Left renal cortex interstitium (tissue), 4 donors: Measurements from ENCODE around the gene C16orf96. TPM values are rescaled to one million over a fixed set of nuclear protein-coding genes. Genes with fewer than 3 reads are reported as not detected.

Experiments
- DNase-seq, 4 donors: peaks; one replicate each; pipeline ENCODE4 v3.0.0-alpha.2; 2013; ENCODE audit warnings: low read depth in 4 of 4, low spot score in 2 of 4, missing footprints in 1 of 4
- polyA plus RNA-seq, 4 donors: library from polyadenylated mRNA; unstranded; fragments of 120-200 nt; gene quantifications; one replicate each; pipeline ENCODE4 v1.2.1, GENCODE V29; 2013; ENCODE audit not compliant: insufficient read length in 4 of 4

Gene C16orf96
- polyA plus RNA-seq, 4 donors, result 0.23 to 0.43 (median 0.31) TPM

GRCh38 chr16:4597174-4597573, 41.0 kb downstream of the C16orf96 start:
- no peak for DNase-seq

GRCh38 chr16:4599037-4599436, 42.9 kb downstream of the C16orf96 start:
- DNase-seq, result no peak

GRCh38 chr16:4599545-4599944, 43.4 kb downstream of the C16orf96 start:
- no peak for DNase-seq

- DNase-seq, result no peak
Observed at GRCh38 chr16:4601036-4601863, 45.1 kb downstream of the C16orf96 start.

- no peak for DNase-seq
Observed at GRCh38 chr16:4601864-4602186, 45.7 kb downstream of the C16orf96 start.

GRCh38 chr16:4602331-4602730, 46.2 kb downstream of the C16orf96 start:
- DNase-seq, result no peak

GRCh38 chr16:4603624-4604170, 47.6 kb downstream of the C16orf96 start:
- DNase-seq, result no peak

GRCh38 chr16:4604401-4604800, 48.3 kb downstream of the C16orf96 start:
- no peak for DNase-seq

- DNase-seq, result no peak
Observed at GRCh38 chr16:4606354-4606753, 50.2 kb downstream of the C16orf96 start.

- DNase-seq, result no peak
Observed at GRCh38 chr16:4607841-4608703, 51.9 kb downstream of the C16orf96 start.

GRCh38 chr16:4608704-4608980, 52.5 kb downstream of the C16orf96 start:
- DNase-seq, result no peak

GRCh38 chr16:4609200-4610010, 53.3 kb downstream of the C16orf96 start:
- DNase-seq, result no peak

GRCh38 chr16:4610011-4611005, 54.2 kb downstream of the C16orf96 start:
- no peak for DNase-seq

GRCh38 chr16:4611337-4612021, 55.3 kb downstream of the C16orf96 start:
- no peak for DNase-seq

GRCh38 chr16:4612474-4612931, 56.4 kb downstream of the C16orf96 start:
- no peak for DNase-seq

- no peak for DNase-seq
Observed at GRCh38 chr16:4612977-4613635, 57.0 kb downstream of the C16orf96 start.

- no peak for DNase-seq
Observed at GRCh38 chr16:4613636-4614570, 57.8 kb downstream of the C16orf96 start.
